ENCODE measurements around the gene CMTM3. TPM values are rescaled to one million over a fixed set of nuclear protein-coding genes. Genes with fewer than 3 reads are reported as not detected.
"Not testable (repeated sequence)": the region's sequence is repeated elsewhere in the genome, so short reads cannot be mapped to it uniquely, and the experiment has no call there.

Gene CMTM3
- total RNA-seq, 1 experiment from 2014 or later = 39.2 TPM

DNA sequence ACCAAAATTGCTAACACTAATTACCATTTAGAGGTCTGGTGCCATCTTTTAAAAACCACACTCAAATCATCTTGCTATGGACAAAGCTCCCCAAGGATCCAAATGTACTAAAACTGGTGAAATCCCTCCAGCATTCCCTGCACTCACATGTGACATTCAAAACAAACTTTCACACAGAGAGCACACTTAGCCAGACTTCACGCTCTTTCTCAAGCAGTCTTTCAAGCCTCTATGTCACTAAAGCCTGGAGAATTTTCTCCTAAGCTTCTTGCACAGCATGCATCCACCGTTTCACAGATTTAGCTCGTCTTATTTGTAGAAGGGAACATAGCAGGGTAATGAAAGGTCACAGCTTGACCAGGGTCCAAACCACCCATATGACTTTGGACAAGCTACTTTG, 19.3 kb downstream of the CMTM3 start:
- Histone ChIP-seq H3K9me3 (ENCODE audit: control insufficient read depth, low read depth, low read length) (no peaks in the 10 kb centered on the region), H3T11ph (ENCODE audit: low read length) (no peak overlapping the region), H3K23me2 (ENCODE audit: insufficient read length, low read depth, low read length, poor library complexity, severe bottlenecking) (no peaks in the 10 kb centered on the region), H3K56ac (ENCODE audit: insufficient read length, low read depth, low read length) (no peak overlapping the region), H3K79me1 (ENCODE audit: insufficient read depth, low read depth, low read length, poor library complexity, severe bottlenecking) (no peaks in the 10 kb centered on the region), H3K4me2 (ENCODE audit: insufficient read depth, insufficient read length, low read length) (no peak overlapping the region), H3K23ac (ENCODE audit: insufficient read length, low read depth, low read length) (no peak overlapping the region), H2AK5ac (ENCODE audit: insufficient read length, low read length) (no peak overlapping the region), H3K4ac (ENCODE audit: low read depth, low read length) (no peak overlapping the region), H3K18ac (ENCODE audit: insufficient read length, low read depth, low read length) (no peak overlapping the region), H3K27me3 (ENCODE audit: insufficient read depth, low read length) (no peaks in the 10 kb centered on the region), H3K27ac (ENCODE audit: insufficient read length, low read depth, low read length) (no peak overlapping the region), H2BK120ac (ENCODE audit: low read depth, low read length, poor library complexity, severe bottlenecking) (no peak overlapping the region), H4K20me1 (ENCODE audit: control insufficient read depth, insufficient read depth, insufficient read length) (no peaks in the 10 kb centered on the region), H2BK20ac (ENCODE audit: low read depth, low read length, poor library complexity, severe bottlenecking) (no peak overlapping the region), H3K4me1 (ENCODE audit: insufficient read depth, low read length) (no peaks in the 10 kb centered on the region), H3K9ac (ENCODE audit: extremely low read depth, insufficient read length, low read length) (no peak overlapping the region), H4K8ac (replicated peaks; ENCODE audit: insufficient read length, low read depth, low read length) (no peak overlapping the region), H2AFZ (ENCODE audit: low read length) (no peak overlapping the region), H3K14ac (ENCODE audit: insufficient read depth, low read length) (no peak overlapping the region), H2BK12ac (ENCODE audit: insufficient read length, low read depth, low read length) (no peak overlapping the region), H2BK5ac (ENCODE audit: insufficient read length, low read length) (no peak overlapping the region), H2BK15ac (ENCODE audit: low read depth, low read length) (no peak overlapping the region), H4K91ac (ENCODE audit: insufficient read length, low read depth, low read length) (no peak overlapping the region), H4K5ac (ENCODE audit: insufficient read length, low read depth, low read length) (no peak overlapping the region), H3K79me2 (ENCODE audit: insufficient read depth, low read length) (no peaks in the 10 kb centered on the region)
- H3K4me3 Mint-ChIP-seq = no peak overlapping the region
- H3K27ac Mint-ChIP-seq = peak overlapping the region in 1 of 3 experiments; percentile 11; a peak in 2 of 7 replicates
- H3K27me3 Mint-ChIP-seq (ENCODE audit: low read depth) = no peaks in the 10 kb centered on the region
- no peak for DNase-seq
- TF ChIP-seq, protein P1, sequence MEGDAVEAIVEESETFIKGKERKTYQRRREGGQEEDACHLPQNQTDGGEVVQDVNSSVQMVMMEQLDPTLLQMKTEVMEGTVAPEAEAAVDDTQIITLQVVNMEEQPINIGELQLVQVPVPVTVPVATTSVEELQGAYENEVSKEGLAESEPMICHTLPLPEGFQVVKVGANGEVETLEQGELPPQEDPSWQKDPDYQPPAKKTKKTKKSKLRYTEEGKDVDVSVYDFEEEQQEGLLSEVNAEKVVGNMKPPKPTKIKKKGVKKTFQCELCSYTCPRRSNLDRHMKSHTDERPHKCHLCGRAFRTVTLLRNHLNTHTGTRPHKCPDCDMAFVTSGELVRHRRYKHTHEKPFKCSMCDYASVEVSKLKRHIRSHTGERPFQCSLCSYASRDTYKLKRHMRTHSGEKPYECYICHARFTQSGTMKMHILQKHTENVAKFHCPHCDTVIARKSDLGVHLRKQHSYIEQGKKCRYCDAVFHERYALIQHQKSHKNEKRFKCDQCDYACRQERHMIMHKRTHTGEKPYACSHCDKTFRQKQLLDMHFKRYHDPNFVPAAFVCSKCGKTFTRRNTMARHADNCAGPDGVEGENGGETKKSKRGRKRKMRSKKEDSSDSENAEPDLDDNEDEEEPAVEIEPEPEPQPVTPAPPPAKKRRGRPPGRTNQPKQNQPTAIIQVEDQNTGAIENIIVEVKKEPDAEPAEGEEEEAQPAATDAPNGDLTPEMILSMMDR (conservative IDR thresholded peaks at IDR 0.05) = no peak
- peaks cover 15 to 43% (median 43%) of the 10 kb centered on the region in 3 experiments; a peak in 6 of 7 replicates for H3K36me3 Mint-ChIP-seq (ENCODE audit: insufficient read depth in 1 of 3, low read depth in 3 of 3)
- H3K4me1 Mint-ChIP-seq = peaks cover 17 to 19% of the 10 kb centered on the region in 2 experiments
- H3K9me3 Mint-ChIP-seq = no peaks in the 10 kb centered on the region
- no CpG with 5 or more reads among the region's 3 CpGs for WGBS (ENCODE audit: extremely low coverage, insufficient read length, low lambda C conversion rate)

DNA sequence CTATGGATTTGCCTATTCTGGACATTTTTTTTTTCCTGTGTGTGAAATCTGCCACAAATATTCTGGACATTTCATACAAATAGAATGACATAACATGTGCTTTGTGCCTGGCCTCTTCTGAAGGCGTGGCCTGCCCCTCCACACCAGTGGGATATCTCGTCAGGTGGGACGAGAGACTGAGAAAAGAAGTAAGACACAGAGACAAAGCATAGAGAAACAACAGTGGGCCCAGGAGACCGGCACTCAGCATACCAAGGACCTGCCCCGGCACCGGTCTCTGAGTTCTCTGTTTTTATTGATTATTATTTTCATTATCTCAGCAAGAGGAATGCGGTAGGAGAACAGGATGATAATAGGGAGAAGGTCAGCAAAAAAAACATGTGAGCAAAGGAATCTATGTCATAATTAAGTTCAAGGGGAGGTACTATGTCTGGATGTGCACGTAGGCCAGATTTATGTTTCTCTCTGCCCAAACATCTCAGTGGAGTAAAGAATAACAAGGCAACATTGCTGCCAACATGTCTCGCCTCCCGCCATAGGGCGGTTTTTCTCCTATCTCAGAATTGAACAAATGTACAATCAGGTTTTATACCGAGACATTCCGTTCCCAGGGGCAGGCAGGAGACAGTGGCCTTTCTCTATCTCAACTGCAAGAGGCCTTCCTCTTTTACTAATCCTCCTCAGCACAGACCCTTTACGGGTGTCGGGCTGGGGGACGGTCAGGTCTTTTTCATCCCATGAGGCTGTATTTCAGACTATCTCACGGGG, 23.3 kb downstream of the CMTM3 start:
- not testable (repeated sequence) for H3K27me3 ChIP-seq (ENCODE audit: insufficient read depth, low read length); H2BK15ac ChIP-seq (ENCODE audit: low read depth, low read length); H4K8ac ChIP-seq (replicated peaks; ENCODE audit: insufficient read length, low read depth, low read length); H3K23ac ChIP-seq (ENCODE audit: insufficient read length, low read depth, low read length); H2AFZ ChIP-seq (ENCODE audit: low read length); H3K14ac ChIP-seq (ENCODE audit: insufficient read depth, low read length); H4K5ac ChIP-seq (ENCODE audit: insufficient read length, low read depth, low read length); H2AK5ac ChIP-seq (ENCODE audit: insufficient read length, low read length); H4K20me1 ChIP-seq (ENCODE audit: control insufficient read depth, insufficient read depth, insufficient read length); H3K4me1 ChIP-seq (ENCODE audit: insufficient read depth, low read length); H3K18ac ChIP-seq (ENCODE audit: insufficient read length, low read depth, low read length); H3K56ac ChIP-seq (ENCODE audit: insufficient read length, low read depth, low read length); H3K4me2 ChIP-seq (ENCODE audit: insufficient read depth, insufficient read length, low read length); H2BK20ac ChIP-seq (ENCODE audit: low read depth, low read length, poor library complexity, severe bottlenecking); H3K27ac ChIP-seq (ENCODE audit: insufficient read length, low read depth, low read length); H3K9me3 ChIP-seq (ENCODE audit: control insufficient read depth, low read depth, low read length); H2BK120ac ChIP-seq (ENCODE audit: low read depth, low read length, poor library complexity, severe bottlenecking); H3K79me2 ChIP-seq (ENCODE audit: insufficient read depth, low read length); H3K4ac ChIP-seq (ENCODE audit: low read depth, low read length); DNase-seq; H3K4me3 Mint-ChIP-seq; H3K23me2 ChIP-seq (ENCODE audit: insufficient read length, low read depth, low read length, poor library complexity, severe bottlenecking); H3T11ph ChIP-seq (ENCODE audit: low read length); H3K79me1 ChIP-seq (ENCODE audit: insufficient read depth, low read depth, low read length, poor library complexity, severe bottlenecking); H4K91ac ChIP-seq (ENCODE audit: insufficient read length, low read depth, low read length); H3K27me3 Mint-ChIP-seq (ENCODE audit: low read depth); H2BK5ac ChIP-seq (ENCODE audit: insufficient read length, low read length); H3K9me3 Mint-ChIP-seq; H3K9ac ChIP-seq (ENCODE audit: extremely low read depth, insufficient read length, low read length); H2BK12ac ChIP-seq (ENCODE audit: insufficient read length, low read depth, low read length)
- WGBS (ENCODE audit: extremely low coverage, insufficient read length, low lambda C conversion rate) = no CpG with 5 or more reads among the region's 17 CpGs
- Mint-ChIP-seq H3K27ac (peak overlapping the region in 1 of 3 experiments; percentile 49; a peak in 1 of 7 replicates), H3K4me1 (peaks cover 11 to 17% of the 10 kb centered on the region in 2 experiments), H3K36me3 (ENCODE audit: insufficient read depth in 1 of 3, low read depth in 3 of 3) (peaks cover 14 to 37% (median 35%) of the 10 kb centered on the region in 3 experiments)
